ENCODE data around the gene KLHL25. TPM values are rescaled to one million over a fixed set of nuclear protein-coding genes. Genes with fewer than 3 reads are reported as not detected.

Gene KLHL25
- total RNA-seq, 2 experiments from 2014 or later = 4.1 to 4.7 TPM

GRCh38 chr15:85763673-85764633, 30.8 kb downstream of the KLHL25 start:
- CTCF ChIA-PET = interaction anchor here (0.7 kb wide), 1 partner anchor 465 kb away, joined by 3 read pairs; no protein-coding TSS in a partner anchor

GRCh38 chr15:85763157-85763556, 31.6 kb downstream of the KLHL25 start:
- POLR2A ChIA-PET = no interaction called here
- CTCF ChIA-PET = no interaction called here

More at GRCh38 chr15:85763673-85764633, 30.8 kb downstream of the KLHL25 start:
- POLR2A ChIA-PET = no interaction called here

GRCh38 chr15:85762756-85763127, 32.0 kb downstream of the KLHL25 start:
- POLR2A ChIA-PET = no interaction called here
- CTCF ChIA-PET = interaction anchor here (1.3 kb wide), 1 partner anchor 78 kb away, joined by 3 read pairs; no protein-coding TSS in a partner anchor

GRCh38 chr15:85762039-85762755, 32.5 kb downstream of the KLHL25 start:
- ChIA-PET CTCF (interaction anchor here (1.3 kb wide), 1 partner anchor 79 kb away, joined by 3 read pairs; no protein-coding TSS in a partner anchor), POLR2A (no interaction called here)

- CTCF ChIA-PET = interaction anchor here (1.3 kb wide), 1 partner anchor 79 kb away, joined by 3 read pairs; no protein-coding TSS in a partner anchor
- POLR2A ChIA-PET = no interaction called here
Observed at GRCh38 chr15:85761635-85762034, 33.1 kb downstream of the KLHL25 start.

- CTCF ChIA-PET = no interaction called here
- POLR2A ChIA-PET = no interaction called here
Observed at GRCh38 chr15:85760531-85761371, 34.0 kb downstream of the KLHL25 start.

GRCh38 chr15:85760049-85760448, 34.7 kb downstream of the KLHL25 start:
- CTCF ChIA-PET = no interaction called here
- POLR2A ChIA-PET = no interaction called here

- POLR2A ChIA-PET = no interaction called here
- CTCF ChIA-PET = no interaction called here
Observed at GRCh38 chr15:85759376-85759775, 35.3 kb downstream of the KLHL25 start.

- ChIA-PET CTCF (no interaction called here), POLR2A (no interaction called here)
Observed at GRCh38 chr15:85758655-85758978, 36.1 kb downstream of the KLHL25 start.

- POLR2A ChIA-PET = no interaction called here
Observed at GRCh38 chr15:85757939-85758654, 36.6 kb downstream of the KLHL25 start.

GRCh38 chr15:85757073-85757938, 37.4 kb downstream of the KLHL25 start:
- POLR2A ChIA-PET = no interaction called here
- CTCF ChIA-PET = no interaction called here

More at GRCh38 chr15:85757939-85758654, 36.6 kb downstream of the KLHL25 start:
- CTCF ChIA-PET = no interaction called here

- POLR2A ChIA-PET = no interaction called here
- CTCF ChIA-PET = no interaction called here
Observed at GRCh38 chr15:85756411-85757072, 38.2 kb downstream of the KLHL25 start.

GRCh38 chr15:85755942-85756341, 38.8 kb downstream of the KLHL25 start:
- POLR2A ChIA-PET = no interaction called here
- CTCF ChIA-PET = no interaction called here

- POLR2A ChIA-PET = no interaction called here
- CTCF ChIA-PET = no interaction called here
Observed at GRCh38 chr15:85755471-85755870, 39.3 kb downstream of the KLHL25 start.

- CTCF ChIA-PET = no interaction called here
Observed at GRCh38 chr15:85754989-85755388, 39.7 kb downstream of the KLHL25 start.

GRCh38 chr15:85753791-85754452, 40.8 kb downstream of the KLHL25 start:
- POLR2A ChIA-PET = no interaction called here
- CTCF ChIA-PET = no interaction called here

More at GRCh38 chr15:85754989-85755388, 39.7 kb downstream of the KLHL25 start:
- POLR2A ChIA-PET = no interaction called here

GRCh38 chr15:85753261-85753660, 41.5 kb downstream of the KLHL25 start:
- CTCF ChIA-PET = no interaction called here
- POLR2A ChIA-PET = no interaction called here
